NCI-H526 treated with DMSO at 0.1 percent for 48 hours (cell line): ENCODE results near the gene AKIRIN2.

Experiments
- DNase-seq: peaks from one replicate; lab custom pipeline; 2025; lab: John Stamatoyannopoulos, UW

Gene AKIRIN2

GRCh38 chr6:87655824-87656223 is 46.2 kb downstream of the AKIRIN2 start:
- DNase-seq = no peak

GRCh38 chr6:87654875-87655454 is 47.1 kb downstream of the AKIRIN2 start:
- DNase-seq = no peak

- DNase-seq = no peak
Observed at GRCh38 chr6:87654122-87654521, 47.9 kb downstream of the AKIRIN2 start.

GRCh38 chr6:87653074-87653962 is 48.7 kb downstream of the AKIRIN2 start:
- DNase-seq = no peak

GRCh38 chr6:87645080-87645479 is 57.0 kb downstream of the AKIRIN2 start:
- no peak for DNase-seq

GRCh38 chr6:87641065-87641692 is 60.9 kb downstream of the AKIRIN2 start:
- DNase-seq = no peak

- DNase-seq = no peak
Observed at GRCh38 chr6:87639373-87639772, 62.7 kb downstream of the AKIRIN2 start.

GRCh38 chr6:87637106-87637505 is 64.9 kb downstream of the AKIRIN2 start:
- no peak for DNase-seq

- no peak for DNase-seq
Observed at GRCh38 chr6:87636315-87636714, 65.7 kb downstream of the AKIRIN2 start.

- no peak for DNase-seq
Observed at GRCh38 chr6:87633851-87634250, 68.2 kb downstream of the AKIRIN2 start.

GRCh38 chr6:87630746-87631145 is 71.3 kb downstream of the AKIRIN2 start:
- DNase-seq = no peak

- DNase-seq = no peak
Observed at GRCh38 chr6:87628881-87629280, 73.2 kb downstream of the AKIRIN2 start.

GRCh38 chr6:87628424-87628823 is 73.6 kb downstream of the AKIRIN2 start:
- no peak for DNase-seq
